A673 (cell line): ENCODE results near the gene IMPACT. TPM values are rescaled to one million over a fixed set of nuclear protein-coding genes. Genes with fewer than 3 reads are reported as not detected.

Experiments used
- BruUV-seq: library from RNA; stranded (reverse); fragments of 400-500 nt; replicated peaks from 2 replicates; lab custom pipeline; 2021; lab: Mats Ljungman, UMichigan
- CTCF ChIA-PET: fragments of 300-600 bp; sonication (Branson Sonifier 250); formaldehyde crosslinking; loops from one replicate; lab custom pipeline; 2022; ENCODE audit warnings: antibody characterized with exemption; lab: Charles Lee
- POLR2A ChIA-PET: fragments of 300-600 bp; sonication (Branson Sonifier 250); formaldehyde crosslinking; loops from one replicate; lab custom pipeline; 2022; ENCODE audit warnings: antibody characterized with exemption; ENCODE audit not compliant: low non-redundant PET; lab: Charles Lee
- DNase-seq: peaks from one replicate; pipeline ENCODE4 v3.0.0-alpha.2; 2015; ENCODE audit warnings: low spot score
- H3K27ac ChIP-seq: fragments of 200-600 bp; sonication (generic); 2 replicates; pipeline ENCODE4 v1.5.1; 2016; ENCODE audit warnings: mixed run types, low read depth, mild to moderate bottlenecking, mixed read lengths, antibody characterized with exemption, low read length; ENCODE audit not compliant: poor library complexity, severe bottlenecking
- H3K27me3 ChIP-seq: fragments of 200-600 bp; sonication (generic); replicated peaks from 2 replicates; pipeline ENCODE4 v1.6.1; 2017; ENCODE audit warnings: mixed run types, low read depth, mild to moderate bottlenecking, mixed read lengths, antibody characterized with exemption, low read length; ENCODE audit not compliant: insufficient read depth, poor library complexity
- H3K36me3 ChIP-seq: fragments of 200-600 bp; sonication (generic); 2 replicates; pipeline ENCODE4 v1.6.1; 2016; ENCODE audit warnings: mixed run types, mild to moderate bottlenecking, mixed read lengths, antibody characterized with exemption, low read length; ENCODE audit not compliant: insufficient read depth, poor library complexity, severe bottlenecking
- H3K4me1 ChIP-seq: fragments of 200-600 bp; sonication (generic); 2 replicates; pipeline ENCODE4 v1.6.1; 2017; ENCODE audit warnings: mixed run types, mild to moderate bottlenecking, mixed read lengths, antibody characterized with exemption, low read length; ENCODE audit not compliant: insufficient read depth, poor library complexity, severe bottlenecking
- H3K4me3 ChIP-seq: fragments of 200-600 bp; sonication (generic); 2 replicates; pipeline ENCODE4 v1.5.1; 2016; ENCODE audit warnings: low read depth, mixed run types, mild to moderate bottlenecking, mixed read lengths, low read length; ENCODE audit not compliant: poor library complexity, severe bottlenecking
- H3K9me3 ChIP-seq: fragments of 200-600 bp; sonication (generic); 2 replicates; pipeline ENCODE4 v1.6.1; 2016; ENCODE audit warnings: mixed run types, low read depth, mild to moderate bottlenecking, mixed read lengths, antibody characterized with exemption, low read length; ENCODE audit not compliant: poor library complexity, severe bottlenecking
- EZH2 ChIP-seq: fragments of 200-600 bp; sonication (generic); IDR thresholded peaks from 2 replicates; pipeline ENCODE4 v1.6.1; 2017; ENCODE audit warnings: borderline replicate concordance, low read depth, mild to moderate bottlenecking, mixed read lengths, antibody characterized with exemption, low read length; ENCODE audit not compliant: poor library complexity, severe bottlenecking
- intact Hi-C: fragments of 100-400 bp; cut with micrococcal nuclease; formaldehyde crosslinking; loops from one replicate; pipeline ENCODE4 v1.10.0; 2022; ENCODE audit not compliant: unreplicated experiment
- total RNA-seq: library from RNA; stranded (reverse); gene quantifications from 2 replicates; pipeline ENCODE4 v1.2.3, GENCODE V29; 2021
- TF ChIP-seq, protein P1 (sequence below): fragments of 300-800, 200-600 bp; sonication (generic); conservative IDR thresholded peaks from 2 replicates; pipeline ENCODE4 v1.5.1; 2017; ENCODE audit warnings: low read depth, mild to moderate bottlenecking, antibody characterized with exemption, low read length, moderate library complexity, mixed read lengths

IMPACT gene
- total RNA-seq, 1 experiment from 2014 or later: 35.6 TPM

DNA sequence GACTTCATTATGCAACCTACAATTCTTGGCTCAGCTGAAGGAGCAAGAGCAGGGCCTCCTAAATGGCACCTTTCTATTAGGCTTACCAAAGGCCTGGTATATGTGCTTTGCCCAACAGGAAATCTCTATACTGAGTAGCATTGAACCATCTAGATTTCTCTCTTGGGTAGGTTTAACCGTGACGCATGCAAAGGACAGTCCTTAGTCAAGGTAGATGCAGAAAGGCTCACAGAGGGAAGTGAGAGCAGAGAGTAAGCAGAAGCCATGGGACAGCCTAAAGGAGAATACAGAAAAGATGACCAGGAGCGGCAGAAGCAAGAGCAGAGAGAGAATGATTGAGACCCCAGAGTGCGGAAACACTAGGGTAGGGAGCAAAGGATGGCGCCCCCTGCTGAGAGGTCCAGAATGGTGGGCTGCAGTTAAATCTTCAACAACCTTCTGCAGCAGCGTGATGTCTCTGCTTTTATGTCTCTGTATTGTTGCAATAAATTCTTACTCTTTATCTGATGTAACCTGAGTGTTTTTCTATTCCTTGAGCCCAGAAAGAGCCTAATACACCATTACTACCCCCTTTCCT is 24.2 kb upstream of the IMPACT start:
- DNase-seq: no peak
- no TSS peak for BruUV-seq
- intact Hi-C loops: no loop called here
- POLR2A ChIA-PET: no interaction called here
- peaks cover 6% of the 10 kb centered on the region for H3K4me1 ChIP-seq
- H3K4me3 ChIP-seq: no peak overlapping the region
- no peak for TF ChIP-seq EZH2
- TF ChIP-seq, protein P1, sequence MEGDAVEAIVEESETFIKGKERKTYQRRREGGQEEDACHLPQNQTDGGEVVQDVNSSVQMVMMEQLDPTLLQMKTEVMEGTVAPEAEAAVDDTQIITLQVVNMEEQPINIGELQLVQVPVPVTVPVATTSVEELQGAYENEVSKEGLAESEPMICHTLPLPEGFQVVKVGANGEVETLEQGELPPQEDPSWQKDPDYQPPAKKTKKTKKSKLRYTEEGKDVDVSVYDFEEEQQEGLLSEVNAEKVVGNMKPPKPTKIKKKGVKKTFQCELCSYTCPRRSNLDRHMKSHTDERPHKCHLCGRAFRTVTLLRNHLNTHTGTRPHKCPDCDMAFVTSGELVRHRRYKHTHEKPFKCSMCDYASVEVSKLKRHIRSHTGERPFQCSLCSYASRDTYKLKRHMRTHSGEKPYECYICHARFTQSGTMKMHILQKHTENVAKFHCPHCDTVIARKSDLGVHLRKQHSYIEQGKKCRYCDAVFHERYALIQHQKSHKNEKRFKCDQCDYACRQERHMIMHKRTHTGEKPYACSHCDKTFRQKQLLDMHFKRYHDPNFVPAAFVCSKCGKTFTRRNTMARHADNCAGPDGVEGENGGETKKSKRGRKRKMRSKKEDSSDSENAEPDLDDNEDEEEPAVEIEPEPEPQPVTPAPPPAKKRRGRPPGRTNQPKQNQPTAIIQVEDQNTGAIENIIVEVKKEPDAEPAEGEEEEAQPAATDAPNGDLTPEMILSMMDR: peak; percentile 42
- H3K27ac ChIP-seq: no peak overlapping the region
- CTCF ChIA-PET: no interaction called here
- H3K27me3 ChIP-seq: no peaks in the 10 kb centered on the region
- no peaks in the 10 kb centered on the region for H3K9me3 ChIP-seq
- H3K36me3 ChIP-seq: no peaks in the 10 kb centered on the region

DNA sequence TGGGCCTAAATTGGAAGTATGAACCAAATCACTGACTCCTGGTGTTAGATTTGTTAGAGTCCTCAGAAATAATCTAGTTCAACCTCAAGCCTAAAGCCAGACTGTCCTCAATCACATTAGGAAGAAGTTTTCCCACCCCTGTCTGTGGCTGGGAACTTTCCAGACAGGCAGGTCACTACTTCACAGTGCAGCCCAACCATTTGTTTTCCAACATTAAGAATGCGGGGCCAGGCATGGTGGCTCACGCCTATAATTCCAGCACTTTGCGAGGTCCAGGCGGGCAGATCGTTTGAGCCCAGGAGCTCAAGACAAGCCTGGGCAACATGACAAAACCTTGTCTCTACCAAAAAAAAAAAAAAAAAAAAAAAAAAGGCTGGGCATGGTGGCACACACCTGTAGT is 23.4 kb upstream of the IMPACT start:
- no peaks in the 10 kb centered on the region for H3K27me3 ChIP-seq
- H3K4me3 ChIP-seq: no peak overlapping the region
- H3K4me1 ChIP-seq: peaks cover 6% of the 10 kb centered on the region
- no peak overlapping the region for H3K27ac ChIP-seq
- TF ChIP-seq EZH2: no peak
- TF ChIP-seq, protein P1: no peak
- no peaks in the 10 kb centered on the region for H3K9me3 ChIP-seq
- ChIA-PET POLR2A (no interaction called here), CTCF (no interaction called here)
- no peaks in the 10 kb centered on the region for H3K36me3 ChIP-seq
- intact Hi-C loops: no loop called here
- BruUV-seq: no TSS peak
- DNase-seq: no peak

DNA sequence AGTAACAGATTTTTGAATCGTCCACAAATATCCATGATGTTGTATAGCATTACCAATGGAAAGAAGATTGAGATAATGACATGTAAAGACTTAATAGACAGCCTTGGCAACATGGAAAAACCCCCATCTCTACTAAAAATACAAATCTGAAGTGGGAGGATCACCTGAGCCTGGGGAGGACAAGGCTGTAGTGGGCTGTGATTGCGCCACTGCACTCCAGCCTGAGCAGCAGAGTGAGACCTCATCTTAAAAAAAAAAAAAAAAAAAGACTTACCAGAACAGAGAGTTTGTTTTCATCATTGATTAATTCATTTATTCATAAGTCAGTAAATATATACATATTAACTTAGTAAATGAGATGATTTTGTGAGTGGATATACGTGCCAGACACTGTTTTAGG is 21.9 kb upstream of the IMPACT start:
- no peak overlapping the region for H3K4me3 ChIP-seq
- H3K36me3 ChIP-seq: no peaks in the 10 kb centered on the region
- TF ChIP-seq, protein P1: no peak
- TF ChIP-seq EZH2: no peak
- H3K4me1 ChIP-seq: no peaks in the 10 kb centered on the region
- ChIA-PET CTCF (no interaction called here), POLR2A (no interaction called here)
- H3K9me3 ChIP-seq: no peaks in the 10 kb centered on the region
- no peak for DNase-seq
- H3K27ac ChIP-seq: no peak overlapping the region
- intact Hi-C loops: no loop called here
- no TSS peak for BruUV-seq
- no peaks in the 10 kb centered on the region for H3K27me3 ChIP-seq
